Activated CD8-positive, alpha-beta memory T cell treated with anti-CD3 and anti-CD28 coated beads, Interleukin-2, amount 50 U/mL, for 48 hours (primary cell): ENCODE results near the gene KCNK2.
"Not testable (repeated sequence)": the region's sequence is repeated elsewhere in the genome, so short reads cannot be mapped to it uniquely, and the experiment has no call there.

Experiments
- DNase-seq: peaks from one replicate; pipeline ENCODE4 v3.0.0-alpha.2; 2020

KCNK2 gene

GRCh38 chr1:215160351-215160750 is 77.8 kb downstream of the KCNK2 start:
- DNase-seq = no peak

GRCh38 chr1:215163144-215163543 is 80.6 kb downstream of the KCNK2 start:
- not testable (repeated sequence) for DNase-seq

GRCh38 chr1:215166886-215167285 is 84.3 kb downstream of the KCNK2 start:
- no peak for DNase-seq

GRCh38 chr1:215181518-215181917 is 99.0 kb downstream of the KCNK2 start:
- no peak for DNase-seq

GRCh38 chr1:215185067-215185620 is 102.6 kb downstream of the KCNK2 start:
- no peak for DNase-seq

GRCh38 chr1:215188302-215188950 is 105.9 kb downstream of the KCNK2 start:
- no peak for DNase-seq

- no peak for DNase-seq
Measured at GRCh38 chr1:215192306-215192705, 109.8 kb downstream of the KCNK2 start.

- no peak for DNase-seq
Measured at GRCh38 chr1:215198021-215198420, 115.5 kb downstream of the KCNK2 start.

GRCh38 chr1:215200121-215200520 is 117.6 kb downstream of the KCNK2 start:
- DNase-seq = no peak

GRCh38 chr1:215201283-215201682 is 118.7 kb downstream of the KCNK2 start:
- DNase-seq = no peak

- DNase-seq = no peak
Measured at GRCh38 chr1:215202868-215203267, 120.3 kb downstream of the KCNK2 start.

- DNase-seq = no peak
Measured at GRCh38 chr1:215210167-215210566, 127.6 kb downstream of the KCNK2 start.

- no peak for DNase-seq
Measured at GRCh38 chr1:215215846-215216245, 133.3 kb downstream of the KCNK2 start.

- DNase-seq = no peak
Measured at GRCh38 chr1:215219372-215219771, 136.8 kb downstream of the KCNK2 start.

GRCh38 chr1:215220346-215220745 is 137.8 kb downstream of the KCNK2 start:
- no peak for DNase-seq

GRCh38 chr1:215226757-215227156 is 144.2 kb downstream of the KCNK2 start:
- DNase-seq = no peak

- DNase-seq = no peak
Measured at GRCh38 chr1:215228193-215228592, 145.7 kb downstream of the KCNK2 start.

GRCh38 chr1:215241451-215241850 is 158.9 kb downstream of the KCNK2 start:
- no peak for DNase-seq

GRCh38 chr1:215243345-215244054 is 161.0 kb downstream of the KCNK2 start:
- DNase-seq = no peak

GRCh38 chr1:215250913-215251312 is 168.4 kb downstream of the KCNK2 start:
- DNase-seq = no peak

- no peak for DNase-seq
Measured at GRCh38 chr1:215251428-215251827, 168.9 kb downstream of the KCNK2 start.

- DNase-seq = no peak
Measured at GRCh38 chr1:215252164-215252563, 169.6 kb downstream of the KCNK2 start.

- DNase-seq = no peak
Measured at GRCh38 chr1:215256936-215257679, 174.6 kb downstream of the KCNK2 start.

- DNase-seq = no peak
Measured at GRCh38 chr1:215260711-215261110, 178.2 kb downstream of the KCNK2 start.
